Lower leg skin (tissue), 3 donors: Measurements from ENCODE around the gene NFRKB.

ENCODE experiments used
- POLR2A ChIP-seq, 2 donors: fragments of 450-650 bp; IDR thresholded peaks; one replicate each; pipeline ENCODE4 v1.6.1; 2016 to 2017; ENCODE audit warnings: antibody characterized with exemption in 2 of 2, mild to moderate bottlenecking in 1 of 2, moderate library complexity in 1 of 2
- TF ChIP-seq, protein P1 (sequence below), 3 donors: fragments of 450-650 bp; IDR thresholded peaks; one replicate each; pipeline ENCODE4 v1.5.1; 2016; ENCODE audit warnings: antibody characterized with exemption in 3 of 3, mild to moderate bottlenecking in 3 of 3, moderate library complexity in 2 of 3

DNA sequence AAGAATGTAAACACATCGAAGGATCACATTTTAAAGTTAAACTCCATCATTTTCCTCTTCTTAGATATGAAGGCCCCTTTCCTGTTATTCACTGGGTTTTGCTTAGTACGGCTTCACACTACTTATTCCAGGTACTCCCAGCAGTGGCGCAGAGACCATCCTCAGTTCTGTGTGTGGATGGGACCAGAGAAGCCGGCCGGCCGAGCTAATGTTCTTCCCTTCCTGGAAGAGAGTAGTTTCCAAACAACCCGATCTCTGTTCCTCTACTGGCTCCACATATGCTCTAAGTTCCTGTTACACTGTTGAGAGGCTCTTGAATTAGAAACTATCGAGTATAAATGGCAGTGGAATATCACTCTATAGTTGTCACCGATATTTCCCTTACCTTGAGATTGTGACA is 684 bp upstream of the NFRKB start:
- TF ChIP-seq, protein P1, sequence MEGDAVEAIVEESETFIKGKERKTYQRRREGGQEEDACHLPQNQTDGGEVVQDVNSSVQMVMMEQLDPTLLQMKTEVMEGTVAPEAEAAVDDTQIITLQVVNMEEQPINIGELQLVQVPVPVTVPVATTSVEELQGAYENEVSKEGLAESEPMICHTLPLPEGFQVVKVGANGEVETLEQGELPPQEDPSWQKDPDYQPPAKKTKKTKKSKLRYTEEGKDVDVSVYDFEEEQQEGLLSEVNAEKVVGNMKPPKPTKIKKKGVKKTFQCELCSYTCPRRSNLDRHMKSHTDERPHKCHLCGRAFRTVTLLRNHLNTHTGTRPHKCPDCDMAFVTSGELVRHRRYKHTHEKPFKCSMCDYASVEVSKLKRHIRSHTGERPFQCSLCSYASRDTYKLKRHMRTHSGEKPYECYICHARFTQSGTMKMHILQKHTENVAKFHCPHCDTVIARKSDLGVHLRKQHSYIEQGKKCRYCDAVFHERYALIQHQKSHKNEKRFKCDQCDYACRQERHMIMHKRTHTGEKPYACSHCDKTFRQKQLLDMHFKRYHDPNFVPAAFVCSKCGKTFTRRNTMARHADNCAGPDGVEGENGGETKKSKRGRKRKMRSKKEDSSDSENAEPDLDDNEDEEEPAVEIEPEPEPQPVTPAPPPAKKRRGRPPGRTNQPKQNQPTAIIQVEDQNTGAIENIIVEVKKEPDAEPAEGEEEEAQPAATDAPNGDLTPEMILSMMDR (IDR thresholded peaks at IDR 0.05), result no peak
- TF ChIP-seq POLR2A (IDR thresholded peaks at IDR 0.05), result no peak
